ENCODE measurements around the gene PRDX5. TPM values are rescaled to one million over a fixed set of nuclear protein-coding genes. Genes with fewer than 3 reads are reported as not detected.

PRDX5 gene
- total and polyA plus RNA-seq, 2 donors from 2014 or later = 192 to 1,026 TPM

- H3K4me1 ChIP-seq (ENCODE audit: control insufficient read depth in 2 of 3, insufficient read depth in 2 of 3, low read depth in 1 of 3, low read length in 3 of 3) = peaks cover 0 to 5% (median 4%) of the 10 kb centered on the region in 3 donors
- H3K27ac ChIP-seq (ENCODE audit: low read depth in 2 of 2, low read length in 2 of 2) = no peak overlapping the region
- TF ChIP-seq CTCF (IDR thresholded peaks at IDR 0.05; ENCODE audit: borderline replicate concordance, extremely low read depth, insufficient read depth) = no peak
- intact Hi-C loops (cut with DNase I) = no loop called here
- no peaks in the 10 kb centered on the region for H3K36me3 ChIP-seq (ENCODE audit: control insufficient read depth in 2 of 3, insufficient read depth in 3 of 3, low read length in 3 of 3)
- no peaks in the 10 kb centered on the region for H3K9me3 ChIP-seq (ENCODE audit: control insufficient read depth in 2 of 3, insufficient read depth in 1 of 3, low read length in 3 of 3)
- H3K9ac ChIP-seq (ENCODE audit: low read length in 3 of 3) = no peak overlapping the region
- DNase-seq (peak in 3 of 5 donors; percentile 49 to 85 (median 84)), FAIRE-seq (no peak)
- no peak overlapping the region for H3K4me3 ChIP-seq (ENCODE audit: low read length in 3 of 3)
- no peaks in the 10 kb centered on the region for H3K27me3 ChIP-seq (ENCODE audit: control insufficient read depth, insufficient read depth, low read length)
Observed at GRCh38 chr11:64340671-64341335, 22.9 kb downstream of the PRDX5 start.

GRCh38 chr11:64341429-64341828 lies 23.5 kb downstream of the PRDX5 start:
- no peak overlapping the region for H3K27ac ChIP-seq (ENCODE audit: low read depth in 2 of 2, low read length in 2 of 2)
- H3K9me3 ChIP-seq (ENCODE audit: control insufficient read depth in 2 of 3, insufficient read depth in 1 of 3, low read length in 3 of 3) = no peaks in the 10 kb centered on the region
- FAIRE-seq (no peak), DNase-seq (peak in 1 of 5 donors; percentile 73)
- no peaks in the 10 kb centered on the region for H3K36me3 ChIP-seq (ENCODE audit: control insufficient read depth in 2 of 3, insufficient read depth in 3 of 3, low read length in 3 of 3)
- no peak overlapping the region for H3K9ac ChIP-seq (ENCODE audit: low read length in 3 of 3)
- no peak for TF ChIP-seq CTCF (IDR thresholded peaks at IDR 0.05; ENCODE audit: borderline replicate concordance, extremely low read depth, insufficient read depth)
- intact Hi-C loops (cut with DNase I) = no loop called here
- no peak overlapping the region for H3K4me3 ChIP-seq (ENCODE audit: low read length in 3 of 3)
- H3K27me3 ChIP-seq (ENCODE audit: control insufficient read depth, insufficient read depth, low read length) = no peaks in the 10 kb centered on the region
- H3K4me1 ChIP-seq (ENCODE audit: control insufficient read depth in 2 of 3, insufficient read depth in 2 of 3, low read depth in 1 of 3, low read length in 3 of 3) = peaks cover 0 to 5% (median 4%) of the 10 kb centered on the region in 3 donors

GRCh38 chr11:64341851-64342791 lies 24.2 kb downstream of the PRDX5 start:
- Histone ChIP-seq H3K9me3 (ENCODE audit: control insufficient read depth in 2 of 3, insufficient read depth in 1 of 3, low read length in 3 of 3) (no peaks in the 10 kb centered on the region), H3K36me3 (ENCODE audit: control insufficient read depth in 2 of 3, insufficient read depth in 3 of 3, low read length in 3 of 3) (no peaks in the 10 kb centered on the region), H3K4me1 (ENCODE audit: control insufficient read depth in 2 of 3, insufficient read depth in 2 of 3, low read depth in 1 of 3, low read length in 3 of 3) (peaks cover 0 to 5% (median 4%) of the 10 kb centered on the region in 3 donors), H3K9ac (ENCODE audit: low read length in 3 of 3) (peak overlapping the region in 2 of 3 donors; percentile 59 to 67), H3K4me3 (ENCODE audit: low read length in 3 of 3) (peak overlapping the region in 1 of 3 donors; percentile 39), H3K27me3 (ENCODE audit: control insufficient read depth, insufficient read depth, low read length) (no peaks in the 10 kb centered on the region), H3K27ac (ENCODE audit: low read depth in 2 of 2, low read length in 2 of 2) (no peak overlapping the region)
- intact Hi-C loops (cut with DNase I) = no loop called here
- peak; percentile 57 for TF ChIP-seq CTCF (IDR thresholded peaks at IDR 0.05; ENCODE audit: borderline replicate concordance, extremely low read depth, insufficient read depth)
- FAIRE-seq = no peak
- DNase-seq = peak; percentile 90 to 97 (median 92)

Measured in kidney (tissue), 14 donors.